Stimulated activated CD4-positive, alpha-beta T cell treated with anti-CD3 and anti-CD28 coated beads, Interleukin-1b, Interleukin-23, amount 100 ng/mL, for 4 hours (primary cell): ENCODE measurements around the gene FAM53A.

Experiments used
- DNase-seq, 2 donors: peaks; one replicate each; pipeline ENCODE4 v3.0.0-alpha.2; 2020; ENCODE audit warnings: low read depth in 2 of 2

FAM53A gene

DNA sequence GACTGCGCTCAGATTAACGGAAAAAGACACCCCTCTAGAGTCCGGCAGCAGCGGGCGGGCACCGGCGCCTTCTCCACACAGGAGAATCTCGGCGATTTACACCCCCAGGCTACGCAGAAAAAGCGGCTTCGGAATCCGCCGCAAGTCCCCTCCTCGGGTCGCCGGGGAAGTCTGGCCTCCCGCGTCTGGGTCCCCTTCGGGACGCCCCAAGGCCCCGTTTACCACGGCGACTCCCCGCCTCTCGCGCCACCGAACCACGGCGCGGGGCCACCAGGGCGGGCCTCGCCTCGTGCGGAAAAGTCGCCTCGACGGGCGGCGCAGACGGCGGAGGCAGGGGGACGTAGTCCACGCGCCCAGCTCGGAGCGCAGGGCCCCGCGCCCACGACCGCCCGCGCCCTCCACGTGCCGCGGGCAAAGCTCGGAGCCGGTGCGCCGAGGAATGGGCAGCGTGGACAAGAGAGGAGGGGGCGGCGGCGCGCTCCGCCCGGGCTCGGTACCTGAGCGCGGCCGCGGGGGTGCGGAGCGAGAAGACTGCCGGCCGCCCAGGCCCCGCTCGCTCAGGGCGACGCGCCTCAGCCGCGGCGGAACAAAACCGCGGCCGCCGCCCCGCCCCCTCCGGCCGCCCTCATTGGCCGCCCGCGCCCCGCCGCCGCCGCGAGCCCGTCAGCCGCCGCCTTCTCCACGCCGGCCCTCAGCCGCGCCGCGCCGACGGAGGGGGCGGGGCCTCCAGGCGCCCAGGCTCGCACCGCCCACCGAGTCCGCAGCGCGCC, at the start of gene FAM53A:
Gene FAM53A, minus strand, starts transcription at position 578 of the 770 bp plus-strand sequence. CDS start 15,572 bp downstream, outside the sequence.
- peak in 1 of 2 donors; percentile 27 for DNase-seq

DNA sequence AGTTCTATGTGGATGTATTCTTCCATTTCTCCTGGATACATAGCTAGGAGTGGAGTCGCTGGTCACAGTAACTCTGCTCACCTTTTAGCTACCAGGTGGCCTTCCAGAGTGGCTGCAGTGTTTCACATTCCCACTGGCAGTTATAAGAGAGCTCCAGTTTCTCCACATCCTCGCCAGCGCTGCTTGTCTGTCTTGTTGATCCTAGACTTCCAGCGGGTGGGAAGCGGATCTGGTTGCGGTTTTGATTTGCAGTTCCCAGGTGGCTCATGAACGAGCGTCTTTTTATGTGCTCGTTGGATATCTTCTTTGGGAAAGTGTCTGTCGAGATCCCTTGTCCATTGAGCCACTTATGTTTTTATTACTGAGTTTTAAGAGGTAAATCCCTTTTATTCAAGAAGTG, 48.8 kb upstream of the FAM53A start:
- no peak for DNase-seq

DNA sequence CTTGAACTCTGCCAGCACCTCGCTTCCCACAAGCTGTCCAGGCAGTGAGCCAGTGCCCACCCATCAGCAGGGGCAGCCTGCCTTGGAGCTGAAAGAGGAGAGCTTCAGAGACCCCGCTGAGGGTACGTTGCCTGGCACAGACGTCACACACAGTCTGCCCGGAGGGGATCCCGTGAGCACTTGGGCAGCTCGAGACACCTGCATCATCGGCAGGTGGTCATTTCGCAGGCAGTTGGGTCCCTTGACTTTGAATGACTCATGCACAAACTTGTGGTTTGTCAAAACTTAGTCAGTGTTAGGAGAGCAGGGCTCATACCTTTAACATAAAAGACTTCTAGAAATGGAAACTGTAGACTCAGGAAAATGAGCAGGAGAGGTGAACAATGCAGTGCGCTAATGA, 47.1 kb upstream of the FAM53A start:
- DNase-seq: no peak

- no peak for DNase-seq
Measured at GRCh38 chr4:1730532-1731135, 46.5 kb upstream of the FAM53A start.

GRCh38 chr4:1728061-1728980, 44.2 kb upstream of the FAM53A start:
- DNase-seq: no peak

- no peak for DNase-seq
Measured at GRCh38 chr4:1727117-1728031, 43.3 kb upstream of the FAM53A start.

GRCh38 chr4:1726146-1726934, 42.2 kb upstream of the FAM53A start:
- peak; percentile 89 to 93 for DNase-seq

GRCh38 chr4:1725521-1725920, 41.4 kb upstream of the FAM53A start:
- no peak for DNase-seq

- peak in 1 of 2 donors; percentile 21 for DNase-seq
Measured at GRCh38 chr4:1723131-1723801, 39.2 kb upstream of the FAM53A start.

DNA sequence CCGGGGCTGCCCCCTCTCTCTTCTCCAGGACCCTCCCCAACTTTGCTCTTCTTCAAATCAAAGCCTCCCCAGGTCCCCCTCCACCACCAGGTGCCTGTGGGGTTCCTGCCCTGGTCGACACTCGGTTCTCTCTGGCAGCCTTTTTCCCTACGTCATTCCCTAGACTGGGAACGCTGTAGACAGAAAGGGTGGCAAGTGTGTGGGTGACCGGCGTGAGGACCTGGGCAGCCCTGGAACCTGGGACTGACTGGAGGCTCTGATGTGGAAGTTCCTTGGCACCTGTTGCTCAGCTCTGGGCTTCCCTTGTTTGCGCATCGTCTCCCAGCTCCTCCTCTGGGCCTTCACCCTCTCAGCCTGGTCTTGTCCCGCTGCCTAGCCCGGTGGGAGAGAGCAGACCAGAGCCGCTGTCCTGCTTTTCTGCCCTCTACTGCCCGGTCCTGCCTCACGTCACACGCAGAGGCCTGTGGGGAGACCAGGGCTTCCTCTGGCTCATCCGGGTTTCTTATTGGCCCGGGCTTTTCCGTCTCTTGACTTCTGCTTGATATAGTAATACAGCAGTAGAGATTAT, 38.5 kb upstream of the FAM53A start:
- no peak for DNase-seq

DNA sequence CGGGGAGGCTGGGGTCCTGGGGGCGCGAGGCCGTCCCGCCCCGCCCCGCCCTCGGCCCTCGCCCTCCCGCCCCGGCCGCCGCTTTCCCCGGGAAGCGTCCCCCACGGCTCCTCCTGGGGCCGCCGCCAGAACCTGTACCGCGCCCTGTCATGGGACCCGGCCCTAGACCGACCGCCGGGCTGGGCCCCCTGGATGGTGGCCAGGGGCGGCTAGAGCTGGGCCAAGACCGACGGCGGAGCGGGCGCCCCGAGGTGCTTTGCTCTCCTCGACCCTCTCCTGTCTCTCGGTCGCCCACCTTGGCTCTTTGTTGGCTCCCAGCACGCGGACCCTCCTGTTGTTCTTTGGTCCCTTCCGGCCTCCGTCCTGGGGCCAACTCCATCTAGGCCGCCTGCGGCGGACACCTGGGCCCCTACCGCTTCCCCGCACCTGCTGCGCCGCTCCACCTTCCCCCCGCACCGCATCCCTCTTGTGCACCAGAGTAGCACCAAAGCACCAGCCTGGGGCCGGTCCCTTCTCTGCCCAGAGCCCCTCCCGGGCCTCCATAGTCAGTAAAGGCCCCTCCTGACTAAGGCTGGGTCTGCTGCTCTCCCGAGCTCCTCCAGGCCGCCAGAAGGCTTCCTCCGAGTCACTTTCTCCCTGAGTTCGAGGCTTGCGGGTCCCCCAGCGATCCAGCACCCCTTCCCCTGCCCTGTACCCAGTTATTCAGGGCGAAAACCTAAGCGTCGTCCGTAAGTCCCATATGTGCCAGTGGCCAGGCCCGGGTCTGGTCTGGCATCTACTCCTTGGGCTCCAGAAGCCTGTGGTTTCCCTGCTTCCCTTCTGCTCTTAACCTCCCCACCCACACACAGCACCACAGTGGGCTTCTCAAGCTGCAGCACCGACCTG, 37.8 kb upstream of the FAM53A start:
- no peak for DNase-seq

DNA sequence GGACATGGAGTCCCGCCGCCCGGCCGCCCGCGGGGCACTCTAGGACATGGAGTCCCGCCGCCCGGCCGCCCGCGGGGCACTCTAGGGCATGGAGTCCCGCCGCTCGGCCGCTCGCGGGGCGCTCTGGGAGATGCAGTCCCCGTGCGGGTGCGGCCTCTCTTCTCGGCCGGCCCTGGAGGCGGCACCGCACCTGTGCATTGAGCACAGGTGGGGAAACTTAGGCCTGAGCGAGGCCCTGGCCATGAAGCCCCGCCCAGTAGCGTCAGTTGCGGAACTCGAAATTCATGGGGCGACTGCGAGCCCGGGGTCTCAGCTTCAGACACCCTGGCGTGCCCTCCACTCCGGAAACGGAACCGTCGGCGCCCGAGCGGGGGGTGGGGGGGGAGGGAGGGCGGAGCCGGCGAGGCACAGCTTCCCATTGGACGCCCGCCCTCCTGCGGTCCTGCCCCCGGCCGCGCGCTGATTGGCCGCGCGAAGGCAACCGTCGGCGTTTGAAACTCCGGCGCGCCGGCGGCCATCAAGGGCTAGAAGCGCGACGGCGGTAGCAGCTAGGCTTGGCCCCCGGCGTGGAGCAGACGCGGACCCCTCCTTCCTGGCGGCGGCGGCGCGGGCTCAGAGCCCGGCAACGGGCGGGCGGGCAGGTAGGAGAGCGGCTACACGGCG, 37.0 kb upstream of the FAM53A start, which contains the start of the genes TACC3 and TMEM129:
Gene TACC3, plus strand, starts transcription at position 519 of the 663 bp plus-strand sequence. CDS start 1,901 bp downstream, outside the sequence.
Gene TMEM129, minus strand, starts transcription at position 321 of the 663 bp plus-strand sequence. CDS start 486 bp downstream, outside the sequence.
- DNase-seq: peak; percentile 87 to 89

- DNase-seq: peak in 1 of 2 donors; percentile 45
Measured at GRCh38 chr4:1720163-1720983, 36.3 kb upstream of the FAM53A start.

DNA sequence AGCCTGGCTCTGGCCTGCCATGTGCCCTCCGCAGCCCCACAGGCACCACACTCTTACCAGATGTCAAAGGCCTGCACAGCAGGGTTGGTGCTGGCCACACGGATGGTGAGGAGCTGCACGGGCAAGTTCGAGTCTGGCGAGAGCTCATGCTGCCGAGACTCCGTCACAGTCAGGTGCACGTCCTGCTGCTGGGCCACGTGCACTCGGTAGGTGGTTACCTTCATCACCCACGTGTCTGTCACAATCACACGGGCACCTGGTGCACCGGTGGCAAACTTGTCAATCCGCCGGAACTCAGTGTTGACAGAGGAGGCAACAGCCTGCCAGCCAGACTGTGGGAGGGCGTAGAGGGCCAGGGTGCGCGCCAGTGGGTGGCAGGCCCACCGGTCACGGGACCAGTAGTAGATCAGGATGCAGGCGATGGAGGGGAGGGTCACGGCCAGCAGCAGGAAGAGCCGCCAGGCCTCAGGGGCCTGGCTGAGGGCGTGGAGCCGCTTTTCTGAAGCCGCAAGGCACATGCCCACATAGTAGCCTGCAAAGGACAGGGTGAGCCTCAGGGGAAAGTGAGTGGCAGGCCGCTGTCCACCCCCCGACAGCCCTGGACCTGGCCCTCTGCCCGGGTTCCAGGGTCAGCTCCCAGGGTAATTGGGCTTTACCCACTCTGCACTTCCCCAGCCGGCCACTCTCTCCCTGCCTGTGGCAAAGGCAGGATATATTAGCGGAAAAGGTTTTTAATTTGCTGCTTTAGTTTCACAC, 34.2 kb upstream of the FAM53A start:
- no peak for DNase-seq

GRCh38 chr4:1717129-1718094, 33.3 kb upstream of the FAM53A start:
- DNase-seq: no peak
